Activated naive CD4-positive, alpha-beta T cell treated with anti-CD3 and anti-CD28 coated beads, Interleukin-2, amount 50 U/mL, for 24 hours (primary cell): ENCODE measurements around the gene GRAMD1B.

Experiments used
- H3K27ac Mint-ChIP-seq: one replicate; pipeline ENCODE4 v1.8.0; 2021; ENCODE audit warnings: mild to moderate bottlenecking, mixed read lengths
- H3K27me3 Mint-ChIP-seq: one replicate; pipeline ENCODE4 v1.8.0; 2021; ENCODE audit warnings: mixed read lengths
- H3K36me3 Mint-ChIP-seq: one replicate; pipeline ENCODE4 v1.8.0; 2021; ENCODE audit warnings: mixed read lengths
- H3K4me1 Mint-ChIP-seq: one replicate; pipeline ENCODE4 v1.8.0; 2021; ENCODE audit warnings: mixed read lengths
- H3K4me3 Mint-ChIP-seq: one replicate; pipeline ENCODE4 v1.8.0; 2021; ENCODE audit warnings: mild to moderate bottlenecking, mixed read lengths
- H3K9me3 Mint-ChIP-seq: one replicate; pipeline ENCODE4 v1.8.0; 2021; ENCODE audit warnings: mixed read lengths

Gene GRAMD1B

GRCh38 chr11:123428116-123428715 lies 1.9 kb upstream of the GRAMD1B start:
- H3K27me3 Mint-ChIP-seq: peaks cover 6% of the 10 kb centered on the region
- peaks cover 23% of the 10 kb centered on the region for H3K4me1 Mint-ChIP-seq
- H3K27ac Mint-ChIP-seq: no peak overlapping the region
- H3K36me3 Mint-ChIP-seq: no peaks in the 10 kb centered on the region
- H3K4me3 Mint-ChIP-seq: peak overlapping the region; percentile 15
- H3K9me3 Mint-ChIP-seq: no peaks in the 10 kb centered on the region

DNA sequence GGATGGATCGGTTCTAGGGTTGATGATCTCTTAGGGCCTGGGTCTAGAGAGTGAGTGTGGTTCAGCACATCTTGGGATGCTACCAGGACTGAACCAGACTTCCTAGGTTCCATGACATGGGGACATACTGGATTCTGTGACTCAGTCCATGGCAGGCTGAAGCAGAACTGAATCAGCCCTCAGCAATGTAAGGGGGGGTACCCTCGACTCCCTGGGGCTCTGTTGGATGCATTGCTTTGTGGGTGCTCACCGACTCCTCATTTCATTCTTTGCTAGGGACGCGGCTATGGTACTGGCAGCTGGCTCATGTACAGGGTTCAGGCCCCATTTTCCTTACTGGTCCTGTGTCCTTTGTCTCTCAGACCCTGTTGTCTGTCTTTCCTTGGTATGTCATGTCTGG lies 733 bp upstream of the GRAMD1B start:
- Mint-ChIP-seq H3K4me3 (peak overlapping the region; percentile 82), H3K36me3 (no peaks in the 10 kb centered on the region), H3K4me1 (peaks cover 23% of the 10 kb centered on the region), H3K9me3 (no peaks in the 10 kb centered on the region), H3K27ac (no peak overlapping the region), H3K27me3 (peaks cover 4% of the 10 kb centered on the region)

DNA sequence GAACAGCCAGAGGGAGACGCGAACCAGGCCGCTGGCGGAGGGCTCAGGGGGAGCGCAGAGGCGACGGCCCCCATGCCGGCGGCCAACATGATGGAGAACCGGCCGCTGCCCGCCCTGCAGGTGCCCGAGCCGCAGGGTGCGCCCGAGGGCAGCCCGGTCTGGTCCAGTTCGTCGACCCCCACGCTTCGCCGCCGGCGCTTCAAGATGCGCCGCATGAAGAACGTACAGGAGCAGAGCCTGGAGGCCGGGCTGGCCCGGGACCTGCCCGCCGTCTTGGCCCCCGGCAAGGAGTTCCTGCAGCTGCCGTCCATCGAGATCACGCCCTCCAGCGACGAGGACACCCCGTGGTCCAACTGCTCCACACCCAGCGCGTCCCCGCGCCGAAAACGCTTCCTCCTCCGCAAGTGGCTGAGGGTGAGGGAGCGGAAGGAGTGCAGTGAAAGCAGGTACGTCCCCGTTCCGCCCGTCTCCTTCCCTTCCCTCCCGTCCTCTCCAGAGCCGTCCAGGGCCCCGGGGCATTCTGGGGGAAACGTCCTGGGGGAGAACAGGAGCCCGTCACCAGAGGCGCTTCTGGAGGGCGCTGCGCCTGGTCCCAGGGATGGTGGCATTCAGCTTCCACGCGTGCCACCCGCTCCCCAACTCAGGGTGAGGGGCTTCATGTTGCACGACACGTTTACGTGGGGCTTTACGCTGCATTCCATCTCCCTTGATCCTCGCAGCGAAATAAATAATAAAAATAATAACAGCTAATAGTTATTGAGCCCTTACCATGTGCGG lies 840 bp downstream of the GRAMD1B start:
- Mint-ChIP-seq H3K27ac (peak overlapping the region; percentile 12), H3K36me3 (no peaks in the 10 kb centered on the region), H3K9me3 (no peaks in the 10 kb centered on the region), H3K4me1 (peaks cover 23% of the 10 kb centered on the region), H3K4me3 (peak overlapping the region; percentile 82), H3K27me3 (peaks cover 3% of the 10 kb centered on the region)

- Mint-ChIP-seq H3K9me3 (no peaks in the 10 kb centered on the region), H3K27ac (no peak overlapping the region), H3K36me3 (no peaks in the 10 kb centered on the region), H3K27me3 (no peaks in the 10 kb centered on the region), H3K4me1 (peaks cover 23% of the 10 kb centered on the region), H3K4me3 (peak overlapping the region; percentile 82)
Observed at GRCh38 chr11:123431619-123432018, 1.6 kb downstream of the GRAMD1B start.

DNA sequence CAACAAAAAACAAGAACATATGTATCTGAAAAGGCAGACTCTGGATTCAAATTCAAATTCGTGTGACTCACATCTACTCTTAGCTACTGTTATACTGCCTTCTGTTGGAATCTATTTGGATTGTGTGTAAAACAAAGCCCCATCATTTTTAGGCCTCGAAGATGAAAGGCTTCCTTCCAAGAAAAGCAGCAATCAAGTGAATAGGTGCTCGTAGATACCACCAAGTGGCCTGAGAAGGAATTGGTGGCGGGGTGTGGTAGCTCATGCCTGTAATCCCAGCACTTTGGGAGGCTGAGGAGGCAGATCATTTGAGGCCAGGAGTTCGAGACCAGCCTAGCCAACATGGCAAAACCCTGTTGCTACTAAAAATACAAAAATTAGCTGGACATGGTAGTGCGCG lies 4.2 kb downstream of the GRAMD1B start:
- peaks cover 2% of the 10 kb centered on the region for H3K36me3 Mint-ChIP-seq
- H3K27me3 Mint-ChIP-seq: peaks cover 2% of the 10 kb centered on the region
- no peak overlapping the region for H3K27ac Mint-ChIP-seq
- H3K9me3 Mint-ChIP-seq: no peaks in the 10 kb centered on the region
- peaks cover 23% of the 10 kb centered on the region for H3K4me1 Mint-ChIP-seq
- H3K4me3 Mint-ChIP-seq: no peak overlapping the region

DNA sequence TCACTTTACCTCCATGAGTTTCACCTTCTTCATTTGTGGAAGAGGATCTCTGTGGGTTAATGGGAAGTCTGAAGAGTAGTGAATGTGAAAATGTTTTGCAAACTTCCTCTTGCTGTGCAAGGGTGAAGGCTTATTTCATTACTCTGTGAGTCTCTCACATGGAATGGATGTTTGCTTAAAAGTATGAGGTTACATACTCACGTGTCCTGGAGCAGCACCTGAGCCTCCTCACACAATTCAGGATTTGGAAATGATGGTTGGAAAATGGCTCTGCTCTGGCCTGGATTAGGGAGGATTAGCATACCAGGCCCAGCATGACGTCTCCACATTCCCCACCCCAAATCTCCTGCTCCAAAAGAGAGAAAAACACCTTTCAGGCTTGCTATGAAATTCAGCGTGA lies 4.8 kb downstream of the GRAMD1B start:
- peaks cover 2% of the 10 kb centered on the region for H3K36me3 Mint-ChIP-seq
- no peaks in the 10 kb centered on the region for H3K9me3 Mint-ChIP-seq
- no peak overlapping the region for H3K4me3 Mint-ChIP-seq
- H3K27ac Mint-ChIP-seq: no peak overlapping the region
- peaks cover 17% of the 10 kb centered on the region for H3K4me1 Mint-ChIP-seq
- peaks cover 2% of the 10 kb centered on the region for H3K27me3 Mint-ChIP-seq

DNA sequence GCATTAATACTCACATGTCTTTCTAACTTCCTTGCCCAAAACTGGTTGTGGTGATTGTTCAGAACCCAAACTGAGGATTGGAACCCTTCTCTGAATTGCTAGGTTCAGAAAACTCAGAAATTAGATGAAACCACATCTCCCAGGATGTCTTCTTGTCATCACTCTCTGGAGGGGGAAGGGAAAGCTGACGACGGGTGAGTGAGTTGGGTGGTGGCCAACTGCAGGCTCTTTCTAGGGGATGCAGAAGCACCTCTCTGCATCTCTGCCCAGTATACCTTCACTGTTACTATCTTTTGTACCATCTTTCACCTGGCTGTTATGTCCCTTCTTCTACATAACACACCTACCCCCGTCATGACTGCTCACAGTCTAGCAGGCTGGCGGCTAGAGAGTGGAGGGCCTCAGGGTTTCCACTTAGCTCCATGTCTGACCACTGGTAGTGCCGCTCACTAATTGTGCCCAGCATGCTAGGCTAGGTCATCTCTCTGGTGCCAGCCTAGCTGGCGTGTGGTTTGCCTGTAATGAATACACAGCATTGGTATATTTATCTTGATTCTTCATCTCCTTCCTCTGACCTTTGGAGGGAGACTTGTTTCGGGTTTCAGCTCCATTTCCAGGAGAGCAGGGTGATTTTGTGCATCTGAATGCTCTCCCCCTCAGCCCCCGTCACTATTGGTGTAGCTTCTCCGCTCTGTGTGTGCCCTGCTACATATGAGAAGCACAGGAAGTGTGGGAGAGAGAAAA lies 7.3 kb downstream of the GRAMD1B start:
- Mint-ChIP-seq H3K36me3 (peaks cover 2% of the 10 kb centered on the region), H3K9me3 (no peaks in the 10 kb centered on the region), H3K27me3 (peaks cover 2% of the 10 kb centered on the region), H3K4me1 (peaks cover 3% of the 10 kb centered on the region), H3K27ac (no peak overlapping the region), H3K4me3 (no peak overlapping the region)

- H3K27ac Mint-ChIP-seq: no peak overlapping the region
- H3K4me3 Mint-ChIP-seq: no peak overlapping the region
- H3K4me1 Mint-ChIP-seq: no peaks in the 10 kb centered on the region
- H3K27me3 Mint-ChIP-seq: peaks cover 2% of the 10 kb centered on the region
- no peaks in the 10 kb centered on the region for H3K9me3 Mint-ChIP-seq
- H3K36me3 Mint-ChIP-seq: peaks cover 2% of the 10 kb centered on the region
Observed at GRCh38 chr11:123438131-123438627, 8.1 kb downstream of the GRAMD1B start.

DNA sequence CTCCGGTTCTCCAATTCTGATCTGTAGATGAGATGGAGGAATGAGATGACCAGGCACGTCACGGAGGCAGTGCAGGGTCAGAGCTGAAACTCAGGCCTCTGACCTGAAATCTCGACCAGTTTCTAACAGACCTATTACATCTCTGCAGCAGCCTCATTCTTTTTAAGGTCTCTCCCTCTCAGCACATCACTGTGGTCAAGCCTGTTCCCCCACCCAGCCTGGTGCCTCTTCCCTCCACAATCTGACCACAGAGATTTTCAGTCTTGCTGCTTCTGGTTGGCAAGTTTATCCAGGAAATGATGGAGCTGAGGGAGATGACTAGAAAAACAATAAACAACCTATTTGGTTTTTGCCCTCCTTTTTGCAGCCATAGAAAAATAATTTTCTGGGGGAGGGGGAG lies 9.5 kb downstream of the GRAMD1B start:
- Mint-ChIP-seq H3K4me1 (no peaks in the 10 kb centered on the region), H3K4me3 (no peak overlapping the region), H3K27me3 (peaks cover 2% of the 10 kb centered on the region), H3K9me3 (no peaks in the 10 kb centered on the region), H3K36me3 (peaks cover 2% of the 10 kb centered on the region), H3K27ac (no peak overlapping the region)

- Mint-ChIP-seq H3K27ac (no peak overlapping the region), H3K27me3 (peaks cover 2% of the 10 kb centered on the region), H3K4me1 (no peaks in the 10 kb centered on the region), H3K9me3 (no peaks in the 10 kb centered on the region), H3K4me3 (no peak overlapping the region), H3K36me3 (peaks cover 2% of the 10 kb centered on the region)
Observed at GRCh38 chr11:123441161-123441560, 11.1 kb downstream of the GRAMD1B start.

- no peak overlapping the region for H3K4me3 Mint-ChIP-seq
- no peak overlapping the region for H3K27ac Mint-ChIP-seq
- H3K36me3 Mint-ChIP-seq: no peaks in the 10 kb centered on the region
- no peaks in the 10 kb centered on the region for H3K9me3 Mint-ChIP-seq
- no peaks in the 10 kb centered on the region for H3K27me3 Mint-ChIP-seq
- H3K4me1 Mint-ChIP-seq: no peaks in the 10 kb centered on the region
Observed at GRCh38 chr11:123443851-123444623, 14.0 kb downstream of the GRAMD1B start.

DNA sequence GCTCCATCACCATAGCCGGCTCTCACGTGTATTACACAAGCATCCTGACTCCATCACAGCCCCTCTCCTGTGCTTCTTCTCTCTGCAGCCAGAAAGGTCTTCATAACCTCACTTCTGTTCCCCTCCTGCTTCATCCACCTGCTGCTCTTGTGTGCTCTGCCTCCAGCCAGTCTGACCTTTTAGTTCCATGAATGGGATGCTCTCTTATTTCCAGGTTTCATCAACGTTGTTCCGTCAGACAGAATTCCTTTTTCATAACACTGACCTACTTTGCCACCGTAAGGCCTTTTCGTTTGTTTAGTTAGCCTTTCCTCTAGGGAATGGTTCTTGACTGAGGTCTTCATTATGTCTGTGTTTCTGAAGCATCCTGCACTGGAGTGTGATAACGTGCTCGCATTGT lies 18.8 kb downstream of the GRAMD1B start:
- Mint-ChIP-seq H3K4me1 (peaks cover 3% of the 10 kb centered on the region), H3K27me3 (no peaks in the 10 kb centered on the region), H3K36me3 (no peaks in the 10 kb centered on the region), H3K9me3 (no peaks in the 10 kb centered on the region), H3K27ac (no peak overlapping the region), H3K4me3 (no peak overlapping the region)

GRCh38 chr11:123449436-123449835 lies 19.4 kb downstream of the GRAMD1B start:
- H3K27ac Mint-ChIP-seq: no peak overlapping the region
- H3K27me3 Mint-ChIP-seq: no peaks in the 10 kb centered on the region
- H3K4me3 Mint-ChIP-seq: no peak overlapping the region
- no peaks in the 10 kb centered on the region for H3K36me3 Mint-ChIP-seq
- H3K4me1 Mint-ChIP-seq: peaks cover 9% of the 10 kb centered on the region
- H3K9me3 Mint-ChIP-seq: no peaks in the 10 kb centered on the region

- H3K27ac Mint-ChIP-seq: no peak overlapping the region
- H3K9me3 Mint-ChIP-seq: no peaks in the 10 kb centered on the region
- peaks cover 14% of the 10 kb centered on the region for H3K4me1 Mint-ChIP-seq
- H3K4me3 Mint-ChIP-seq: no peak overlapping the region
- no peaks in the 10 kb centered on the region for H3K27me3 Mint-ChIP-seq
- H3K36me3 Mint-ChIP-seq: no peaks in the 10 kb centered on the region
Observed at GRCh38 chr11:123450623-123451022, 20.6 kb downstream of the GRAMD1B start.

DNA sequence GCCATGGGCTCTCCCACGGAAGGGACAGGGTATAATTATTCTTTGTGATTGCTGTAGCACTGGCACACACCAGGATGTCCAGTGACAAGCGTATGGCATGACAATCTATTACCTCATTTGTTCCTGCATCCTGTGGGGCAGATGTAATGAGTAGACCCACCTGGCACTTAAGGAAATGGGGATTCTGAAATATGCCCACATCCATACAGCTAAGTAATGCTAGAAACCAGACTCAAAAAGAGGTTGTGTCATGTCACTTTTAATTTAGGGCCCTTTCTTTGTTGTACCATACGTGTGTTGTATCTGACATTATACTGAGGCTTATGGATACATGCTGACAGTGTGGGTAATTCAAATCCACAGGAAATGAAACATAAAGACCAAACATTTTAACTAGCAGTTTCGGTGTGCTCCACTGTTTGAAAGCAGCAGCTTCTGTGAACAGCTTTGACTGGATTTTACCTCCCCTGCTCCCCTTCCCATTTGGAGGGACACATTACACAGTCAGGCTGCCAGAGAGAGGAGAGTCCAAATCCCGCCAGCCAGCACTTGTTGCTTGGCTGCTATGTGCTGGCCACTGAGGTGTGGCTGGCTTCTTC lies 21.2 kb downstream of the GRAMD1B start:
- Mint-ChIP-seq H3K9me3 (no peaks in the 10 kb centered on the region), H3K36me3 (no peaks in the 10 kb centered on the region), H3K27ac (no peak overlapping the region), H3K4me3 (no peak overlapping the region), H3K4me1 (peaks cover 16% of the 10 kb centered on the region), H3K27me3 (no peaks in the 10 kb centered on the region)
